ENCODE data around the gene CYBA. TPM values are rescaled to one million over a fixed set of nuclear protein-coding genes. Genes with fewer than 3 reads are reported as not detected.

CYBA gene
- polyA plus RNA-seq, 1 donor from 2014 or later, result 6.3 TPM

DNA sequence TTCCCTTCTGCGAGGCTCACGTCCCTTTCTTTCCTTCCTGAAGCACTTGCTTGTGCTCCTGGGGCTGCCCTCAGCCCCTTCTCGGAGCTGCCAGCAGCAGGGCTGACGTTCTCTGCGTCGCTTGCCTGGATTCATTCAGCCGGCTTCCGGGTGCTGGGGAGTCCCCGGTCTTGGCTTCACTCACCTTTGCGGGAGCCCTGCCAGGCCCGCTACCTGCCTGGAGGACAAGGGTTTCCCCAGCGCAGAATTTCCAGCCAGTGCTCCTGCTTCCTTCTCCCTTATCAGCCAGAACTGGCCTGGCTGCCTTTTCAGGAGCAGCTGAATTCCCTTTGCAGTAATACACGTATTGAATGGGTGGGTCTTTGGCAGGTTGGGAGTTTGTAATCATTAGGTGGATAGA, 34.5 kb downstream of the CYBA start:
- Histone ChIP-seq H3K9me3 (ENCODE audit: low read length) (no peaks in the 10 kb centered on the region), H3F3A (ENCODE audit: insufficient read depth, low read length, poor library complexity, severe bottlenecking) (no peaks in the 10 kb centered on the region), H3K9ac (ENCODE audit: low read length) (no peak overlapping the region), H3K36me3 (ENCODE audit: insufficient read depth, low read length) (no peaks in the 10 kb centered on the region), H3K79me2 (replicated peaks; ENCODE audit: insufficient read depth, low read length) (no peaks in the 10 kb centered on the region), H4K20me1 (ENCODE audit: insufficient read depth) (no peaks in the 10 kb centered on the region), H2AFZ (ENCODE audit: low read depth, low read length) (no peak overlapping the region), H3K27me3 (ENCODE audit: insufficient read depth, low read depth, low read length) (no peaks in the 10 kb centered on the region), H3K4me3 (ENCODE audit: low read length) (no peak overlapping the region), H3K9me2 (ENCODE audit: insufficient read depth, low read length) (no peaks in the 10 kb centered on the region), H3K27ac (ENCODE audit: low read length) (no peak overlapping the region), H3K4me2 (ENCODE audit: low read length) (no peak overlapping the region)
- TF ChIP-seq, protein P1, sequence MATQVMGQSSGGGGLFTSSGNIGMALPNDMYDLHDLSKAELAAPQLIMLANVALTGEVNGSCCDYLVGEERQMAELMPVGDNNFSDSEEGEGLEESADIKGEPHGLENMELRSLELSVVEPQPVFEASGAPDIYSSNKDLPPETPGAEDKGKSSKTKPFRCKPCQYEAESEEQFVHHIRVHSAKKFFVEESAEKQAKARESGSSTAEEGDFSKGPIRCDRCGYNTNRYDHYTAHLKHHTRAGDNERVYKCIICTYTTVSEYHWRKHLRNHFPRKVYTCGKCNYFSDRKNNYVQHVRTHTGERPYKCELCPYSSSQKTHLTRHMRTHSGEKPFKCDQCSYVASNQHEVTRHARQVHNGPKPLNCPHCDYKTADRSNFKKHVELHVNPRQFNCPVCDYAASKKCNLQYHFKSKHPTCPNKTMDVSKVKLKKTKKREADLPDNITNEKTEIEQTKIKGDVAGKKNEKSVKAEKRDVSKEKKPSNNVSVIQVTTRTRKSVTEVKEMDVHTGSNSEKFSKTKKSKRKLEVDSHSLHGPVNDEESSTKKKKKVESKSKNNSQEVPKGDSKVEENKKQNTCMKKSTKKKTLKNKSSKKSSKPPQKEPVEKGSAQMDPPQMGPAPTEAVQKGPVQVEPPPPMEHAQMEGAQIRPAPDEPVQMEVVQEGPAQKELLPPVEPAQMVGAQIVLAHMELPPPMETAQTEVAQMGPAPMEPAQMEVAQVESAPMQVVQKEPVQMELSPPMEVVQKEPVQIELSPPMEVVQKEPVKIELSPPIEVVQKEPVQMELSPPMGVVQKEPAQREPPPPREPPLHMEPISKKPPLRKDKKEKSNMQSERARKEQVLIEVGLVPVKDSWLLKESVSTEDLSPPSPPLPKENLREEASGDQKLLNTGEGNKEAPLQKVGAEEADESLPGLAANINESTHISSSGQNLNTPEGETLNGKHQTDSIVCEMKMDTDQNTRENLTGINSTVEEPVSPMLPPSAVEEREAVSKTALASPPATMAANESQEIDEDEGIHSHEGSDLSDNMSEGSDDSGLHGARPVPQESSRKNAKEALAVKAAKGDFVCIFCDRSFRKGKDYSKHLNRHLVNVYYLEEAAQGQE (IDR thresholded peaks at IDR 0.05; ENCODE audit: borderline replicate concordance), result no peak
- no peak for TF ChIP-seq MXI1 (conservative IDR thresholded peaks at IDR 0.05; ENCODE audit: poor library complexity, severe bottlenecking)
- no peak for TF ChIP-seq RAD21 (conservative IDR thresholded peaks at IDR 0.05)
- no peak for TF ChIP-seq POLR2AphosphoS5 (IDR thresholded peaks at IDR 0.05)

DNA sequence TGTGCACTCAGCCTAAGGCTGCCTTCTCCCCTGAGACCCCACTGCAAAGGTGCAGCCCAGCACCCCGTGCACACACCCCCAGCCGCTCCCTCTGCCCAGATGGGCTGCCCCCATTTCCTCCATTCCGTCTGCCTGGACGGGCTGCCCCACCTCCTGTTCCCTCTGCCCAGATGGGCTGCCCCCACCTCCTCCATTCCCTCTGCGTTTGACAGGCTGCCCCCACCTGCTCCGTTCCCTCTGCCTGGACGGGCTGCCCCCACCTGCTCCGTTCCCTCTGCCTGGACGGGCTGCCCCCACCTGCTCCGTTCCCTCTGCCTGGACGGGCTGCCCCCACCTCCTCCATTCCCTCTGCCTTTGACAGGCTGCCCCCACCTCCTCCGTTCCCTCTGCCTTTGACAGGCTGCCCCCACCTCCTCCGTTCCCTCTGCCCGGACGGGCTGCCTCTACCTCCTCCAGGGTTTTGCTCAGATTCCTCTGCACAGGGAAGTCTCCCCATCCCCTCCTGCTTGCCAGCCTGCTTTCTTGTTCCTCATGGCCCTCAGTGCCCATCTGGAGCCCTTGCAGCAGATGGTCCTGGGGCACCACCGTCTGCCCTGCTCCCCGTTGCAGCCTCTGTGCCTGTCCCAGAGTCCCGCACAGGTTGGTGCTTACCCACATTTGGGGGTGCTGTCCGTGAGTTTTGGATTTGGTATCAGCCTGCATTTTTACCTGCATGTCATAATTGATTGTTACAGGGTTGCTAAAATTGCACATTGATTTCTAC, 35.9 kb downstream of the CYBA start:
- H3K36me3 ChIP-seq (ENCODE audit: insufficient read depth, low read length), result no peaks in the 10 kb centered on the region
- H3F3A ChIP-seq (ENCODE audit: insufficient read depth, low read length, poor library complexity, severe bottlenecking), result no peaks in the 10 kb centered on the region
- H2AFZ ChIP-seq (ENCODE audit: low read depth, low read length), result no peak overlapping the region
- no peak overlapping the region for H3K9ac ChIP-seq (ENCODE audit: low read length)
- H3K27me3 ChIP-seq (ENCODE audit: insufficient read depth, low read depth, low read length), result no peaks in the 10 kb centered on the region
- no peaks in the 10 kb centered on the region for H4K20me1 ChIP-seq (ENCODE audit: insufficient read depth)
- H3K9me2 ChIP-seq (ENCODE audit: insufficient read depth, low read length), result no peaks in the 10 kb centered on the region
- TF ChIP-seq SMC3 (conservative IDR thresholded peaks at IDR 0.05; ENCODE audit: poor library complexity), result no peak
- no peak for TF ChIP-seq TAF1 (IDR thresholded peaks at IDR 0.05; ENCODE audit: low read depth)
- TF ChIP-seq, protein P1 (IDR thresholded peaks at IDR 0.05; ENCODE audit: borderline replicate concordance), result no peak
- no peak for TF ChIP-seq RAD21 (conservative IDR thresholded peaks at IDR 0.05)
- TF ChIP-seq, protein P2, sequence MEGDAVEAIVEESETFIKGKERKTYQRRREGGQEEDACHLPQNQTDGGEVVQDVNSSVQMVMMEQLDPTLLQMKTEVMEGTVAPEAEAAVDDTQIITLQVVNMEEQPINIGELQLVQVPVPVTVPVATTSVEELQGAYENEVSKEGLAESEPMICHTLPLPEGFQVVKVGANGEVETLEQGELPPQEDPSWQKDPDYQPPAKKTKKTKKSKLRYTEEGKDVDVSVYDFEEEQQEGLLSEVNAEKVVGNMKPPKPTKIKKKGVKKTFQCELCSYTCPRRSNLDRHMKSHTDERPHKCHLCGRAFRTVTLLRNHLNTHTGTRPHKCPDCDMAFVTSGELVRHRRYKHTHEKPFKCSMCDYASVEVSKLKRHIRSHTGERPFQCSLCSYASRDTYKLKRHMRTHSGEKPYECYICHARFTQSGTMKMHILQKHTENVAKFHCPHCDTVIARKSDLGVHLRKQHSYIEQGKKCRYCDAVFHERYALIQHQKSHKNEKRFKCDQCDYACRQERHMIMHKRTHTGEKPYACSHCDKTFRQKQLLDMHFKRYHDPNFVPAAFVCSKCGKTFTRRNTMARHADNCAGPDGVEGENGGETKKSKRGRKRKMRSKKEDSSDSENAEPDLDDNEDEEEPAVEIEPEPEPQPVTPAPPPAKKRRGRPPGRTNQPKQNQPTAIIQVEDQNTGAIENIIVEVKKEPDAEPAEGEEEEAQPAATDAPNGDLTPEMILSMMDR (IDR thresholded peaks at IDR 0.05; ENCODE audit: poor library complexity, severe bottlenecking), result no peak
- no peak for TF ChIP-seq EZH2 (IDR thresholded peaks at IDR 0.05; ENCODE audit: borderline replicate concordance, insufficient read depth, low read length, poor library complexity, severe bottlenecking)
- no peak for TF ChIP-seq MXI1 (conservative IDR thresholded peaks at IDR 0.05; ENCODE audit: poor library complexity, severe bottlenecking)
- TF ChIP-seq EP300 (conservative IDR thresholded peaks at IDR 0.05; ENCODE audit: poor library complexity, severe bottlenecking), result no peak
- H3K4me3 ChIP-seq (ENCODE audit: low read length), result no peak overlapping the region
- H3K79me2 ChIP-seq (replicated peaks; ENCODE audit: insufficient read depth, low read length), result no peaks in the 10 kb centered on the region
- no peak overlapping the region for H3K27ac ChIP-seq (ENCODE audit: low read length)
- no peaks in the 10 kb centered on the region for H3K9me3 ChIP-seq (ENCODE audit: low read length)
- H3K4me2 ChIP-seq (ENCODE audit: low read length), result no peak overlapping the region
